UCSD-AML1 (cell line): ENCODE results near the gene EGR1.

Source experiments
- DNase-seq: peaks from one replicate; lab custom pipeline; 2025; ENCODE audit not compliant: unreplicated experiment; lab: John Stamatoyannopoulos, UW

The EGR1 gene

DNA sequence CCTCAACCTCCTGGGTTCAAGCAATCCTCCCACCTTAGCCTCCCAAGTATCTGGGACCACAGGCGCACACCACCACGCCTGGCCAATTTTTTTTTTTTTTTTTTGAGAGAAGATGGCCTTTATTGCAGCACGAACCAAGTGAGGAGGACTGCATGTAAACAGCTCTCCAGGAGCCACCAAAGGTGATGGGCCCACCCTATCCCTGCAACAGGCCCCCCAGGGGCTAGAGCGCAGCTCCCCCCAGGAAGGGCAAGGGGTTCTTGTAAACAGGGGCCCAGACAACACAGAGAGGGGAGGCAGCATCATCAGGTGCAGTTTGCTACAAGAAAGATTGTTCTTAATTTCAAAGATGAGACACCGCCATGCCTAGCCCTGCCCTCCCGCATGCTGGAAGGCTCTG, 12.6 kb upstream of the EGR1 start:
- DNase-seq, result no peak

DNA sequence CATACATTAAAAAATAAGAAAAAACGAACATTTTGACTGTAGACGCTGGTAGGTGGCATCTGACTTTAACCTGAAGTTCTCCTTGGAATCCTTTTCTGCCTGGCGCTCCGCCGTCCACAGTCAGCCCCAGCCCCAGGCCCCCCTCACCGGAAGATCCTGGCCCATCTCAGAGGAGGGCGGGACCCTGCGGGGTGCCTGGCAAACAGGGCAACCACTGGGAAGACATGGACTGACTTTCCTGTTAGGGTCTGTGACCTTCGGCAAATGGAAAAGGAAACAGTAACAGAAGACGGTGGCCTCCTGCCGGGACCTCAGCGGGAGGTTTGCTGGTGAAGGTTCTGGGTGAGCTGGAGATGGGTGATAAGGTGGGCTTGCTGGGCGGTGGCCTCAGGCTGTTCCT, 11.7 kb upstream of the EGR1 start:
- DNase-seq, result no peak

DNA sequence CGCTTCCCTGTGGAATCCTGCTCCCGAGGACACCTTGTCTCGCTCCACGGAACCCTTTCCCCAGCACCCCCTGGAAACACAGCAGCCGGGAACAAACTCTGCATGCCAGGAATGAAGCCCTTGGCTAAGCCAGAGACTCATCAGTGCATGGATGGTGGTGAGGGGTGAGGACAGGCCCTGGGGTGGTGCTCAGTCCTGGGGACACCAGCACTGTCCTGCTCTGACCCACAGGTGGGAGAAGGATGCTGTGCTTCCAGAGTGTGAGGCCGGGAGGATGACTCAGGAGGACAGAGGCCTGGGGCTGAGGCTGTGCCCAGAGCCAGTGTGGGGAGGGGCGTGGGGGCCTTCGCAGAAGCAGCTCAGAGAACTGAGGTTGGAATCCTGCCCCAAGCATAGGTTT, 11.2 kb upstream of the EGR1 start:
- no peak for DNase-seq

DNA sequence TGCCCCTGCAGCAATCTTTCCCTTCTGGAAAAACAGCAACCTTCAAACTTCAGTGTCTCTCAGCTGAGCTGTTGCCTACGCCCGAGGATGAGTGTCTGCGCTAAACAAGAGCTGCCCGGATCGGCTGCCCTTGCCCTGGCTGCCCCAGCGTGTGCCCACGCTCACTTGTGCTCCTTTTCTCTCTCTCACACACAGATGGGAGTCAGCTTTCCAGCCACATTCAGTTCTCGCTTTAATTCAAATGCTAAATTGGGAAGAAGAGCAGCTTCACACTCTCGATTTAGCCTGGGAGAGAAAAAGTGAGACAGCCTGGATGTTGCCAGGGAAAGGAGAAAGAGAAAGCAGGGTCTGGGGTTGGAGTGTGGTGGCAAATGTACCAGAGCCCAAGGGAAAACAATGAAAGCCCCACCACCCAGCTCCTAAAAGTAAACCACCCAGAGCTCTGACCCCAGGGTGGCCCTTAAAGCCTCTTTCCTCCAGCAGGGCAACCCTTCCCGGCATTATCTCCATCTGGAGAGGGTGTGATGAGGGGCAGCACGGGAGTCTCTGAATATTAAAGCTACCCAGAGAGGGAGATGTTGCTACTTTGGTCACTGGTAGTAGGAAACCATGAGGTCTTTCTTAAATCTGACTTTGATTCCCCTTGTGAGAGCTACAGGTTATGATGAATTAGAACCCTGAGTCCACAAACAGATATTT, 9.9 kb upstream of the EGR1 start:
- no peak for DNase-seq

DNA sequence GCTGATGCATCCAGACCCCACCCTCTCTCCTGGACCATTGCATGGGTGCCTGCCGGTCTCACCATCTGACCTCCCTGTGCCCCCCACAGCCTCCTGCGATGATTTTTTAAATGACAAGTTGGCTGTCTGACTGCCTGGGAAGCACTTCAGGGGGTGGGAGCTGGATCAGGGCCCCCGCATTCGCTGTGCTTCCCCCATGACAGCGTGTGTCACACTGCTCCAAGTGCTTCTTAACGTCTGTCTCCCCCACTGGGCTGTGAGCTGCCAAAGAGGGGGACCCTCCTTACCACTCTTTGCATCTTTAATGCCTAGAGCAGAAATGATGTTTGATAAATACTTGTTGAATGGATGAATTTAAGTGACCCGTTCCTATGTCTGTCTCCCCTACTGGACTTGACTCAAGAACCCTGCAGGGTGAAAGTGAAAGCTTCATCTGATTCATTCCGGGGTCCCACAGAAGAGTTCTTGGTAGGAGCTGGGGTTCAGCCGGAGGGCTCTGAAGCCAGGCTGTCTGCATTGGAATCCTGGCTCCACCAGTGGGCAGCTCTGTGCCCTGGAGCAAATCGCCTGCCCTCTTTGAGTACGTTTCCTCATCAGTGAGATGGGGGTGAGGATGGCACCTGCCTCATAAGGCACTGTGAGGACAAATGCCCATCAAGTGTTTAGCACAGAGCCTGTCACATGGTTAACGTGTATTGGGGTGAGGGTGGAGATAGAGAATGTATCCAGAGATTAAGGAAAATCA, 7.6 kb upstream of the EGR1 start:
- DNase-seq, result peak; percentile 31

DNA sequence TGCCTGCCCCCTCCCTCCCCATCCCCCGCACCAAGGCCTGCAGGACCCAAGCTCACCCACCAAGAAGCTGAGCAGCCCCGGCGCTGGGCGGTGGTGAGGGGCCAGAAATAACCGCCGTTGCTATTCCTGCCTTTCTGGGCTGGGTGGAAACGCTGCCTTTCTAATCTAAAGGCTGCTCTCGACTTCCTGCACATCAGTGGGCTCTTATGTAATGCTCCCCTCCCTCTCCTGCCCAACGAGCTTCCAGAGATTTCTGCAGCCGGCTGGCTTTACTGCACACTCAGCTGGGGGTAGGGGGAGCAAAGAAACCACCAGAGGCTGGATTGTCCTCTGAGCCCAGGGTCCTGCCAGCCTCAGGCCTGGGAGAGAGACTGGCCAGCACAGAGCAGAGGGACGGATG, 6.9 kb upstream of the EGR1 start:
- DNase-seq, result peak; percentile 58

DNA sequence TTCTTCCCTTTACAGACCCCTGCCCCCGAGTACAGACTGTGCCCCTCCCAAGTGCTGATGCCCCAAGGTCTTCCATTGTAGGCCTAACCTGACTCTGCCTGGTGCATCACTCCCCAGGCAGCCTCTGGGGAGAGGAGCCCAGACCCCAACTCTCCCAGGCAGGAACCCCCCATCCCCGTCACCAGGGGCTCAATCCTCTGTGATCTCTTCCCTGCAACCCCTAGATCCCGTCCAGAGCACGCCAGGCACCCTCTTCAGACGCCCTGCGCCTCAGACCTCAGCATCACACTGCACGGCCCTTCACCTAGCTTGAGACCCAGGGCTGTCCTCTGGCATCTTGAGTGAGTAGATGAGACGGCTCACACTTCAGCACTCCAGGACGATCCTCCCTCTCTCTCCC, 6.4 kb upstream of the EGR1 start:
- DNase-seq, result no peak

DNA sequence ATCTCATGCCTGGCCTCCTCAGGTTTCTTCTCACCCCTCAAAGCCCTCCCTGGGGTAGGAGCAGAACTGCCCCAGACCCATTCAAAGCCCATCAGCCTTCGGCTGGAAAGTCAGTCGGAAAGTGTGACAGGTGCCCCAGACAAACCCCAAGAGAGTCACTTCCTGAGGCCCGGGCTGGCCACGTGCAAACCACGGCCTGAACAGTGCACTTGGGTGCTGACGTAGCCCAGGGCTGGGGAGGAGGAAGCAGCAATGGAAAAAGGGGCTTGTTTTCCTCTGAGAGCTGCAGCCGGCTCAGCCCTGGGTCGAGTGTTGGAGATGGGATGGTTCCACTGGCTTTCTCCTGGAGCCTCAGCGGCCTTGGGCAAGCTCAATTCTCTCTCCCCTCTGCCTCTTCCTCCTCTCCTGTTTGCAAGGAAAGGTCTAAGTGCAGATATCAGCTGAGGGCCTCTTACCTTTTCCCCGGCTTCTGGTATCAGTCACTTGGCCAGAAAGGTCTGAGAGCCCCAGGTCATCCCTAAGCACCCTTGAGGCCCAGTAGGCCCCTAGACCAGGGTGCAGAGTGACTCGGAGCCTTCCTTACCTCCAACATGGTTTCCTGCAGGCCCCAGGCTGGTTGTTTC, 5.9 kb upstream of the EGR1 start:
- DNase-seq, result peak; percentile 85

DNA sequence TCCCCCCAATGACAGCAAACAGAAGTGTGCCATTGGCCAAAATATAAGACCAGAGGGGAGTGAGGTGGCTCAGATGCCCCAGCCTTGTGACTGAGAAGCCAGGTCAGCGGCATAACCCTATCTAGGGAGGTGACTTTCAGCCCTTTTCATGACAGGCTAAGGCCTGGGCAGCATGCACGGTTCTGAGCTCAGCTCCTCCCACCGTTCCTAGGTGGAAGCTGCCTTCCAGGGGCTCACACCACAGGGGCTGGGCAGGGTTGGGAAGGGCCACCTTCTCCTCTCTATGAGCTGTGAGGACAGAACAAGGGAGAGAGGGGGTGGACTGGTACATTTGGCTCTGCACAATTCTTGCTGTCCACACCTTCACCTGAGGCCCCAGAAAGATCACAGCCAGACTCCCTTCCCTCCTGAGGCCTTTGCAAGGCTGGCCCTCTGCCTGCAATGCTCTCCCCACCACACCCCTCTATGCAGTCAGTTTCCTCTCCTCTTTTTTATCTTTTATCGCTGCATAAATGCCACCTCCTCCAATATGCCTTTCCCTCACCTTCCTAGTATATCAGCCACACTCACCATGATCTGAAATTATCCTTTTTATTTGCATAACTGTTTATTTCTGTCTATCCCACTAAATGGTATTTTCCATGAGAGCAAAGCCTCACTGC, 5.1 kb upstream of the EGR1 start:
- no peak for DNase-seq

DNA sequence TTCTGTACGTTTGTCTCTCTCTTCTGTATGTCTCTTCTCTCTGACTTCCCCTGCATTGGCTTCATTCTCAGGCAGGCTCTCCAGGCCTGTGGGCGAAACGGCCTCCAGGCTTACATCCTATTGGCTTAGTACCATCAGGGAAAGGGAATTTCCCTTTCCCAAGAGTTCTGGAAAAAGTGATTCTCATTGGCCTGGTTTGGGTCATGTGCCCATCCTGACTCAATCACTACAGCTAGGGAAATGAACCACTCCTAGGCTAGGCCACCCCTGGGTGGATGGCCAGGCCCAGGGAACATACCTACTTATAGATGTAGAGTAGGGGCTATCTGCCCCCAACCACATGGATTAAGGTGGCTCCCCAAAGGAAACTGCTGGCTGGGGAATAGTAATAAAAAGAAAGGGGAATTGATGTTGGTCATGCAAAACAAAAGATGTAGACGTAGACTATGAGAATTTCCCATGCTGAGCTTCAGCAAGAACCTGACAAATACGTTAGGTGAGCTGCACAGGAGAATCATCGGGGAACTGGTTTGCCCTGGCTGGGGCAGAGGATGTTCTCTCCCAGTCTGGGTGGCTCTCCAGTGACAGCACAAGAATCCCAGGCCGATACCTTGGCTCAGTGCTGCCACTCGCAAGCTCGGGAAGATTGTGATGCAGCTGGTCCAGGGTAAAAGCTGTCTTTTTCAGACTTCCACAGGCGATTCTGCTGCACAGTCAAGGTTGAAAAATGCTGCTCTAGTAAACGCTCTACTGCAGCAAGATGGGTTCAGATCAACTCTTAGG, 3.7 kb upstream of the EGR1 start:
- no peak for DNase-seq

DNA sequence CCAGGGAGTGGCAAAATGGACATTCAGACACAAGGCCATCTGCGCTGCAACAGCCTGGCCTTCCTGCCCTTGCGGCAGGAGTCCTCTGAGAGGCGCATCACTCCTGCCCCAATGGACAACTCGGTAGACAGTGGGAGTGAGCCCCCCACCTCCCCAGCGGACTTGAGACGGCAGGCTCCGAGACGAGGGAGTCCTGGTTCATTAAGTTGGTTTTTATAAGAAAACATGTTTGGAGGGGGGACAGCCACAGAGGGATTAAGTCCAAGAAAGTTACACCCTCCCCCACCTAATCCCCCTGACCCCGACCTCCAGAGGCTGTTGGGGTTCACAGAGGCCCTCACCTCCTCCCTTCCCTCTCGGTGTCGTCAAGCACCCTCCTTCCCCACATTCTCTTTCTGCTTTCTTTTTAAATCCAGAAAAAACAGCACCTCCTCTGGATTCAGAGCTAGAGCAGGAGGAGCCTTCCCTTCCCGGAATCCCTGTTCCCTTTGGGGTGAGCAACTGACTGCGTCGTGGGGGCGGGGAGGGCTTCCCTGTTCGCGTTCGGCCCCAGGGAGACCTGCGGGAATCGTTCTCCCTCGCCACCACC, 1.8 kb upstream of the EGR1 start:
- DNase-seq, result no peak

DNA sequence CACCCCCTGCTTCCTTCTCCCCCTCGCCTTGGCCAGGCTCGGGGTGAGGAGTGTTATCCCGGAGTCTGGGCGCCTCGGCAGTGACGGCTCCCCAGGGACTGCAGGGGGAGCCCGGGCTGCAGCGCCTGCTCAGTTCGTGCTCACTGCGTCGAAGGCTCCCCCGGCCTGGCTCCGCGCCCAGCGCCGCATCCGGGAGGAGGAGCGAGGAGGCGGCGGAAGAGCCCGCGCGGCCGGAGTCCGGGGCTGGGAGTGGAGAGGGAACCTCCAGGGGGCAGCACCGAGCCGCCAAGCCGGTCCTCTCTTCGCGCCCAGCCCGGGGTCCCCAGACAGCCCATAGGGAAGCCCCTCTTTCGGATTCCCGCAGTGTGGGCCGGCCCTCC, 1.3 kb upstream of the EGR1 start:
- peak; percentile 98 for DNase-seq

DNA sequence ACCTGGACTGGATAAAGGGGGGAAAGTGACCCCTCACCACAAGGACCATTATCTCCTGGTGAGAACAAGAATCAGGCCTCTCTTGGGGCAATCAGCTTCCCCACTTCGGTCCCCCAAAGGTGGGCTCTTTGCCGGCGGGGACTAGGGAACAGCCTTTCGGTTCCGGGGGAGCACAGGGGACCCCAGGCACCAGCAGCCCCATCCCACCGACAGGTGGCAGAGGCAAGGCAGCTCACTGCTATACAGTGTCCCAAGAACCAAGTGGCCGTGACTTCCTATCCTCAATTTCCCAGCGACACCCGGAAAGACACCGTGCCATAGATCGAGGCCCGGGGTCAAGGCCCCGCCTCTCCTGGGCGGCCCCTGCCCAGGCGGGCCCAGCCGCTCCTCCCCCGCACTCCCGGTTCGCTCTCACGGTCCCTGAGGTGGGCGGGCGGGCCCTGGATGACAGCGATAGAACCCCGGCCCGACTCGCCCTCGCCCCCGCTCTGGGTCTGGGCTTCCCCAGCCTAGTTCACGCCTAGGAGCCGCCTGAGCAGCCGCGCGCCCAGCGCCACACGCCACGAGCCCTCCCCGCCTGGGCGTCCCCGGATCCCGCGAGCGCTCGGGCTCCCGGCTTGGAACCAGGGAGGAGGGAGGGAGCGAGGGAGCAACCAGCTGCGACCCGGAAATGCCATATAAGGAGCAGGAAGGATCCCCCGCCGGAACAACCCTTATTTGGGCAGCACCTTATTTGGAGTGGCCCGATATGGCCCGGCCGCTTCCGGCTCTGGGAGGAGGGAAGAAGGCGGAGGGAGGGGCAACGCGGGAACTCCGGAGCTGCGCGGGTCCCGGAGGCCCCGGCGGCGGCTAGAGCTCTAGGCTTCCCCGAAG, 655 bp upstream of the EGR1 start:
- DNase-seq, result peak; percentile 96

DNA sequence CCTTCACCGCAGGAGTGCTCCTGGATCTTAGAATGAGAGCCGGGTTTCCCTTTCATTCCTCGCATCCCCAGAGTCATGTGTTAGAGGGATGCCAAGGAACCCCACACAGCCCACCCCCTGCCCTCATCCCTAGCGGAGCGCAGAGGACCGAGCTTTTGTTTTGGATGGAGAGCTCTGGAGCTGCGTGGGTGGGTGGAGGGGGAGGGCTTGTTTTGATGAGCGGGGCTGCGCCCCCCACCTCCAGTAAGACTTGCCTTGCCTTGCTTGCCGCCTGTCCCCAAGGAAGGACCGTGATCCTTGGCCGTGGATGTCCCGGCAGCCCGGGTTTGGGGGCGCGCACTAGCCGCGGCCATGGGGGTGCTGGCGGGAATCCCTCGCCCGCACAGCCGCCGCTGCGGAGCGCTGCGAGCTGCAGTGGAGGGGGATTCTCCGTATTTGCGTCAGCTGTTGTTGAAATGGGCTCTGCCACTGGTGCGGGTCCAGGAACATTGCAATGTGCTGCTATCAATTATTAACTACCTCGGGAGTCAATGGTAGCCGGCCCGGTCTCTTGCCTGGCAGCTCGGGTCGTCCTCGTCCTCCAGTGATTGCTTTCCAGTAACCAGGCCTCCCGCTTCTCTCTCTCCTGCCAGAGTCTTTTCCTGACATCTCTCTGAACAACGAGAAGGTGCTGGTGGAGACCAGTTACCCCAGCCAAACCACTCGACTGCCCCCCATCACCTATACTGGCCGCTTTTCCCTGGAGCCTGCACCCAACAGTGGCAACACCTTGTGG, 1.0 kb downstream of the EGR1 start:
- no peak for DNase-seq

DNA sequence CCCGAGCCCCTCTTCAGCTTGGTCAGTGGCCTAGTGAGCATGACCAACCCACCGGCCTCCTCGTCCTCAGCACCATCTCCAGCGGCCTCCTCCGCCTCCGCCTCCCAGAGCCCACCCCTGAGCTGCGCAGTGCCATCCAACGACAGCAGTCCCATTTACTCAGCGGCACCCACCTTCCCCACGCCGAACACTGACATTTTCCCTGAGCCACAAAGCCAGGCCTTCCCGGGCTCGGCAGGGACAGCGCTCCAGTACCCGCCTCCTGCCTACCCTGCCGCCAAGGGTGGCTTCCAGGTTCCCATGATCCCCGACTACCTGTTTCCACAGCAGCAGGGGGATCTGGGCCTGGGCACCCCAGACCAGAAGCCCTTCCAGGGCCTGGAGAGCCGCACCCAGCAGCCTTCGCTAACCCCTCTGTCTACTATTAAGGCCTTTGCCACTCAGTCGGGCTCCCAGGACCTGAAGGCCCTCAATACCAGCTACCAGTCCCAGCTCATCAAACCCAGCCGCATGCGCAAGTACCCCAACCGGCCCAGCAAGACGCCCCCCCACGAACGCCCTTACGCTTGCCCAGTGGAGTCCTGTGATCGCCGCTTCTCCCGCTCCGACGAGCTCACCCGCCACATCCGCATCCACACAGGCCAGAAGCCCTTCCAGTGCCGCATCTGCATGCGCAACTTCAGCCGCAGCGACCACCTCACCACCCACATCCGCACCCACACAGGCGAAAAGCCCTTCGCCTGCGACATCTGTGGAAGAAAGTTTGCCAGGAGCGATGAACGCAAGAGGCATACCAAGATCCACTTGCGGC, 1.8 kb downstream of the EGR1 start:
- no peak for DNase-seq

DNA sequence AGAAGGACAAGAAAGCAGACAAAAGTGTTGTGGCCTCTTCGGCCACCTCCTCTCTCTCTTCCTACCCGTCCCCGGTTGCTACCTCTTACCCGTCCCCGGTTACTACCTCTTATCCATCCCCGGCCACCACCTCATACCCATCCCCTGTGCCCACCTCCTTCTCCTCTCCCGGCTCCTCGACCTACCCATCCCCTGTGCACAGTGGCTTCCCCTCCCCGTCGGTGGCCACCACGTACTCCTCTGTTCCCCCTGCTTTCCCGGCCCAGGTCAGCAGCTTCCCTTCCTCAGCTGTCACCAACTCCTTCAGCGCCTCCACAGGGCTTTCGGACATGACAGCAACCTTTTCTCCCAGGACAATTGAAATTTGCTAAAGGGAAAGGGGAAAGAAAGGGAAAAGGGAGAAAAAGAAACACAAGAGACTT, 2.4 kb downstream of the EGR1 start:
- DNase-seq, result no peak

DNA sequence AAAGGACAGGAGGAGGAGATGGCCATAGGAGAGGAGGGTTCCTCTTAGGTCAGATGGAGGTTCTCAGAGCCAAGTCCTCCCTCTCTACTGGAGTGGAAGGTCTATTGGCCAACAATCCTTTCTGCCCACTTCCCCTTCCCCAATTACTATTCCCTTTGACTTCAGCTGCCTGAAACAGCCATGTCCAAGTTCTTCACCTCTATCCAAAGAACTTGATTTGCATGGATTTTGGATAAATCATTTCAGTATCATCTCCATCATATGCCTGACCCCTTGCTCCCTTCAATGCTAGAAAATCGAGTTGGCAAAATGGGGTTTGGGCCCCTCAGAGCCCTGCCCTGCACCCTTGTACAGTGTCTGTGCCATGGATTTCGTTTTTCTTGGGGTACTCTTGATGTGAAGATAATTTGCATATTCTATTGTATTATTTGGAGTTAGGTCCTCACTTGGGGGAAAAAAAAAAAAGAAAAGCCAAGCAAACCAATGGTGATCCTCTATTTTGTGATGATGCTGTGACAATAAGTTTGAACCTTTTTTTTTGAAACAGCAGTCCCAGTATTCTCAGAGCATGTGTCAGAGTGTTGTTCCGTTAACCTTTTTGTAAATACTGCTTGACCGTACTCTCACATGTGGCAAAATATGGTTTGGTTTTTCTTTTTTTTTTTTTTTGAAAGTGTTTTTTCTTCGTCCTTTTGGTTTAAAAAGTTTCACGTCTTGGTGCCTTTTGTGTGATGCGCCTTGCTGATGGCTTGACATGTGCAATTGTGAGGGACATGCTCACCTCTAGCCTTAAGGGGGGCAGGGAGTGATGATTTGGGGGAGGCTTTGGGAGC, 3.1 kb downstream of the EGR1 start:
- no peak for DNase-seq
